Measurements from ENCODE around the gene MBD5. TPM values are rescaled to one million over a fixed set of nuclear protein-coding genes. Genes with fewer than 3 reads are reported as not detected.

MBD5 gene
- total and polyA plus RNA-seq, 4 donors: 2.0 to 15.9 (median 9.5) TPM

- H3K36me3 ChIP-seq (ENCODE audit: control insufficient read depth in 4 of 4, insufficient read depth in 3 of 4, low read depth in 1 of 4, low read length in 3 of 4): peaks cover 0 to 5% (median 2%) of the 10 kb centered on the region in 4 donors
- H3K27ac ChIP-seq (ENCODE audit: low read depth in 1 of 2, low read length in 2 of 2): no peak overlapping the region
- peaks cover 0 to 3% (median 1%) of the 10 kb centered on the region in 4 donors for H3K9me3 ChIP-seq (ENCODE audit: control insufficient read depth in 4 of 4, low read length in 3 of 4)
- peaks cover 0 to 3% (median 0%) of the 10 kb centered on the region in 4 donors for H3K4me1 ChIP-seq (ENCODE audit: control insufficient read depth in 4 of 4, insufficient read depth in 4 of 4, low read length in 3 of 4)
- no peak for DNase-seq (ENCODE audit: low spot score)
- 97% methylated on average over 4 of the region's 4 CpGs for WGBS
- no peak overlapping the region for H3K4me3 ChIP-seq (ENCODE audit: low read depth in 1 of 3, low read length in 3 of 3)
- TF ChIP-seq ATF3 (IDR thresholded peaks at IDR 0.05): no peak
- TF ChIP-seq RAD21 (IDR thresholded peaks at IDR 0.05): no peak
- no peak for TF ChIP-seq HNF4G (IDR thresholded peaks at IDR 0.05)
- TF ChIP-seq HNF4A (conservative IDR thresholded peaks at IDR 0.05): no peak
- no peak for TF ChIP-seq RXRA (IDR thresholded peaks at IDR 0.05)
- no peak for TF ChIP-seq TAF1 (conservative IDR thresholded peaks at IDR 0.05)
- no peak for TF ChIP-seq MAX (IDR thresholded peaks at IDR 0.05)
- TF ChIP-seq NR2F2 (IDR thresholded peaks at IDR 0.05): no peak
- no peak for TF ChIP-seq FOXA1 (IDR thresholded peaks at IDR 0.05)
- TF ChIP-seq ZBTB33 (IDR thresholded peaks at IDR 0.05): no peak
- no peak for TF ChIP-seq SP1 (IDR thresholded peaks at IDR 0.05)
- TF ChIP-seq EGR1 (IDR thresholded peaks at IDR 0.05; ENCODE audit: low read depth in 2 of 2): no peak
- no peak for TF ChIP-seq JUND (IDR thresholded peaks at IDR 0.05)
- no peak overlapping the region for H3K9ac ChIP-seq (ENCODE audit: low read depth in 1 of 2, low read length in 2 of 2)
- H3K27me3 ChIP-seq (ENCODE audit: control insufficient read depth in 4 of 4, insufficient read depth in 4 of 4, low read length in 3 of 4): no peaks in the 10 kb centered on the region
Measured at GRCh38 chr2:148342086-148342485, 321.2 kb downstream of the MBD5 start.

- Histone ChIP-seq H3K9me3 (ENCODE audit: control insufficient read depth in 4 of 4, low read length in 3 of 4) (no peaks in the 10 kb centered on the region), H3K9ac (ENCODE audit: low read depth in 1 of 2, low read length in 2 of 2) (no peak overlapping the region), H3K27me3 (ENCODE audit: control insufficient read depth in 4 of 4, insufficient read depth in 4 of 4, low read length in 3 of 4) (no peaks in the 10 kb centered on the region), H3K27ac (ENCODE audit: low read depth in 1 of 2, low read length in 2 of 2) (no peak overlapping the region), H3K4me3 (ENCODE audit: low read depth in 1 of 3, low read length in 3 of 3) (no peak overlapping the region), H3K4me1 (ENCODE audit: control insufficient read depth in 4 of 4, insufficient read depth in 4 of 4, low read length in 3 of 4) (no peaks in the 10 kb centered on the region), H3K36me3 (ENCODE audit: control insufficient read depth in 4 of 4, insufficient read depth in 3 of 4, low read depth in 1 of 4, low read length in 3 of 4) (no peaks in the 10 kb centered on the region)
- DNase-seq (ENCODE audit: low spot score): no peak
- TF ChIP-seq MAX (IDR thresholded peaks at IDR 0.05) (no peak), FOXA1 (IDR thresholded peaks at IDR 0.05) (no peak), RAD21 (IDR thresholded peaks at IDR 0.05) (no peak), YY1 (IDR thresholded peaks at IDR 0.05) (no peak), TAF1 (conservative IDR thresholded peaks at IDR 0.05) (no peak), HNF4A (conservative IDR thresholded peaks at IDR 0.05) (no peak), FOXA2 (IDR thresholded peaks at IDR 0.05) (no peak), NR2F2 (IDR thresholded peaks at IDR 0.05) (no peak), ATF3 (IDR thresholded peaks at IDR 0.05) (no peak), CTCF (IDR thresholded peaks at IDR 0.05; ENCODE audit: low read depth, low read length, missing input control) (no peak), EGR1 (IDR thresholded peaks at IDR 0.05; ENCODE audit: low read depth in 2 of 2) (no peak), SP1 (IDR thresholded peaks at IDR 0.05) (no peak), HNF4G (IDR thresholded peaks at IDR 0.05) (no peak), ZBTB33 (IDR thresholded peaks at IDR 0.05) (no peak), JUND (IDR thresholded peaks at IDR 0.05) (no peak), GABPA (IDR thresholded peaks at IDR 0.05 in 1 of 2, conservative IDR thresholded peaks at IDR 0.05 in 1 of 2) (no peak), RXRA (IDR thresholded peaks at IDR 0.05) (no peak), REST (IDR thresholded peaks at IDR 0.05) (no peak)
- WGBS: 96% methylated on average over 1 of the region's 1 CpG
Measured at GRCh38 chr2:148350199-148350598, 329.3 kb downstream of the MBD5 start.

All from liver (tissue), 9 donors.